Fibroblast of peridontal ligament (primary cell): ENCODE measurements around the gene PRKD2.
"Not testable (repeated sequence)": the region's sequence is repeated elsewhere in the genome, so short reads cannot be mapped to it uniquely, and the experiment has no call there.

Experiments
- DNase-seq: peaks from one replicate; pipeline ENCODE4 v3.0.0-alpha.2; 2010; ENCODE audit errors: extremely low read depth

The PRKD2 gene

DNA sequence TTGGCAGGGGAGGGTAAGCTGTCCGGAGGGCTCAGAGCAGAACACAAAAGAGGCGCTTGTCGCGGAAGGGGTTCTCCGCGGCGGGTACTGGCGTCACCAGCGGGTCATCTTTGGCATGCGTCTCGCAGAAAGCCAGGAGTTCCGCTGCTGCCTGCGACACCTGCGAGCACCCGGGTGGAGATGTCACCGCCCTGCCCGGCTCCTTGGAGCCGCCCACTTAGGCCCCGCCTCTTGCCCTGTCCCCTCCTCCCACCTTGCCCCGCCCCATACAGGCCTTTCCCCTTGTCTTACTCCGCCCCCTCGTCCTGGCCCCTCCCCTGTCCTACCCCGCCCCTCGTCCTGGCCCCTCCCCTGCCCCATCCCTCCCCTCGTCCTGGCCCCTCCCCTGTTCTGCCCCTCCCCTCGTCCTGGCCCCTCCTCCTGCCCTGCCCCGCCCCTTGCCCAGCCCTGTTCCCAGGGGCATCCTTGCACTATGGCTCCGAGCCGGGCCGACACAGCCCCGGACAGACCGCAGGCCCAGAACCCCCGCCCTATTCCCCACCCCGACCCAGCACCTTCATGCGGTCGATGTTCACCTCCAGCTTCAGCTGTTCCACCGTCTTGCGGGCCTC, 82.8 kb downstream of the PRKD2 start:
- DNase-seq = peak; percentile 62

DNA sequence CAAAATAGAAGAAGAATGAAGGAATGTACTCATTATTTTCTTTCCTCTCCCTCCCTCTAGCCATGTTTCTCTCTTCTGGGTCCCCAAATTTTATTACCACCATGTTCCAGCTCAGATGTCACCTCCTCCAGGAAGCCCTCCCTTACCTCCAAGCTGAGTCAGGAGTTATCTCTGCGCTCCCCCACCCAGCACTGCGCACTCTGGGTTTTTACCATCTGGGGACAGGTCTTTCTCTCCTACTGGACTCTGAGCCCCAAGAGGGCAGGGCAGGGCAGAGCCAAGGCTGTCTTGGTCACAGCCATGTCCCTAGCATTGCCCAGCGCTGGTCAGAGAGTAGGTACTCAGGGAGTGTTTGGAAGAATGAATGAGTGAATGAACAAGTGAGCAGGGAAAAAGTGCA, 83.8 kb downstream of the PRKD2 start:
- no peak for DNase-seq

- no peak for DNase-seq
These were observed 85.4 kb downstream of the PRKD2 start for GRCh38 chr19:46631481-46631880.

DNA sequence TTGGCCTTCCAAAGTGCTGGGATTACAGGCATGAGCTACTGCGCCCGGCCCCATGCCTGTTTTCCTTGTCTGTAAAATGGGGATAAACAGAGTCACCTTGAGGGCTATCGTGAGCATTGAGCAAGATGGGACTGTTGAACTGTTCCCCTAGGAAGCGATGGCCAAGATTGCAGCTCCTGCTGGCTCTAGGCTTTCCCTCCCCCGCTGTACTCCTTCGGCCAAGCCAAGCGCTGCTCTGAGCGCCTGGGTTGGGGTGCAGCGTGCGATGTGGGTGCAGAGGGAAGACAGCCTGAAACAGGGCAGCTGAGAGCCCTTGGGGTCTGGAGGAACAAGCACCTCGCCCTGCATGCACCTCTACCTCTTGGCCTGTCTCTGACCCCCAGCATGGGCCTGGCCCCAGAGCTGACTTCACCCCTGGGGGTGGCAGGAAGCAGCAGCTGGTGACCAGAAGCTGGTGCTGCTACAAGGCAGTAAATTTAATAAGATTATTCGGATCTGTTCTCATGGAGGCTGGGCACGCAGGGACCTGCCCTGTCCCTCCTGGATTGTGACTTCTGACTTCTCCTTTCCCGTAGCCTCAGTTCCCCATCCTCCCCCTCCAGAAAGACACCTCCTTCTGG, 86.2 kb downstream of the PRKD2 start:
- DNase-seq = no peak

DNA sequence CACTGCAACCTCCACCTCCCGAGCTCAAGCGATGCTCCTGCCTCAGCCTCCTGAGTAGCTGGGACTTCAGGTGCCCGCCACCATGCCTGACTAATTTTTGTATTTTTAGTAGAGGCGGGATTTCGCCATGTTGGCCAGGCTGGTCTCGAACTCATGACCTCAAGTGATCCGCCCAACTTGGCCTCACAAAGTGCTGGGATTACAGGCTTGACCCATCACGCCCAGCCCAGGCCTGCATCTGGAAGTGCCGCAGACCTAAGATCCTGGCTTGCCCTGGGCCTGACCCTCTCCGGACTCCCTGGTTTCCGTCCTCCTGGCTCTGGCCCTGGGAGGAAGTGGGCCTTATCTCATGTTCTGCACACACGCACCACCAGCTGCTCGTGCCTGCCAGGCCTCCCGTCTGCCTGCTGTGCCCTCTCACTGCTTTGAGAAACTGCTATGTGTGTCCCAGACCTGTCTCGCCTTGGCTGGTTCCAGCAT, 87.3 kb downstream of the PRKD2 start:
- no peak for DNase-seq

GRCh38 chr19:46628970-46629369, 87.9 kb downstream of the PRKD2 start:
- DNase-seq = not testable (repeated sequence)

DNA sequence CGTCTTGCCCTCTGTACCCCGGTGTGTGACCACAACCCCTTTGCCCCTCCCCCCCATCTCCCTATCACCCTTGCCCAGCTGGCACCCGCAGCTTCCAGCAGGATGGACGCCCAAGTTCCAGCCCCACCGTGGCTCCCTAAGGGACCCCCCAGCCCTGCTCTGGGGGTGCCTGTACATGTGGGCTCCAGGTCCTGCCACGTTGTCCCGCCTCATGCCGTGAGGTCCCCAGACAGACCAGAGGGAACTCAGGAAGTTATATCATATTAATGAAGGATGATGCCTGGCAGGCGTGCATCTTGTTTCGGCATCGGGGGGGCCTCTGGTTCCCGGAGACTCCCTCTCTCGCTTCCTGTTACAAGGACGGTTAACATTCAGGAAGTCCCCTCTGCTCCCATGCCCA, 90.5 kb downstream of the PRKD2 start:
- no peak for DNase-seq

DNA sequence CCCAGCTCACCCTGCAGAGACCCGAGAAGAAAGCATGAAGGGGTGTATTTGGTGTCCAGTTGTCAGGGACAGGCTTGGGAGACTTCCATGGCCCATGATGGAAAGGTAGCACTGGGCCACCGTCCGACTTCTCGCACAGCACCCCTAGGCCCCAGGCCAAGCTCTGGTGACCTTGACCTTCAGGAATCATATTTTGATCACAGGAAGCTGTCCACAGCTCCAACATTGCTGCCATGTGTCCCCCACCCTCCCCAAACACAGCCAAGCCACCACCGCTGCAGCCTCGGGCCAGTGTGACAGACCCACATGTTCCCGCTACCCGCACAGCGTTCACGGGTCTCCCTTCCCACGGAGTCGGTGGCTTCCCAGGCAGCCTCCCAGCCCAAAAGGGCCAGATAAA, 91.2 kb downstream of the PRKD2 start:
- DNase-seq = no peak

- DNase-seq = peak; percentile 72
These were observed 91.8 kb downstream of the PRKD2 start, which contains the start of gene PTGIR for GRCh38 chr19:46624958-46625661. Gene PTGIR, minus strand, starts transcription at chr19:46625089. Its CDS starts 864 bp downstream, at chr19:46624225.
